ENCODE data around the gene SCYGR3. TPM values are rescaled to one million over a fixed set of nuclear protein-coding genes. Genes with fewer than 3 reads are reported as not detected.

SCYGR3 gene
- total and polyA plus RNA-seq, 7 donors: not detected

DNA sequence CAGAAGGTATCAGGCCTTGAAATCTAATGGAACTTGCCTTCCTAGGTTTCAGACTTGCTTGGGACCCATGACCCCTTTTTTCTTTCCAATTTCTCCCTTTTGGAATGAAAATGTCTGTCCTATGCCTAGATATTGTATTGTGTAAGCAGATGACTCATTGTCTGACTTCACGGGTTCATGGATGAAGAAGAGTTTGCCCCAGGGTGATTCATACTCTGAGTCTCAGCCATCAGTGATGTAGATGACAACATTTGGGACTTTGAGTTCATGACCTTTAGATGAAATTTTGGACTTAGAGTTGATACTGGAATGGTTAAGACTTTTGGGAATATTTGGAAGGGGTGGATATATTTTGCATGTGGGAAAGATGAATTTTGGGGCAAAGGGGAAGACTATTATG is 40.8 kb upstream of the SCYGR3 start:
- no peak for DNase-seq
- no peak overlapping the region for H3K4me3 ChIP-seq
- no peak for TF ChIP-seq EP300 (IDR thresholded peaks at IDR 0.05)
- TF ChIP-seq POLR2AphosphoS5 (IDR thresholded peaks at IDR 0.05): peak in 2 of 4 donors; percentile 24 to 51
- no peaks in the 10 kb centered on the region for H3K27me3 ChIP-seq
- H3K9me3 ChIP-seq: no peaks in the 10 kb centered on the region
- WGBS, 2 donors: 30 to 33% methylated on average over 1 of the region's 1 CpG
- intact Hi-C loops (cut with DNase I): loop anchor here (10.0 kb wide), 1 partner anchor 181 kb away; the partner anchor contains the start of gene AGFG1
- no peaks in the 10 kb centered on the region for H3K36me3 ChIP-seq
- peak overlapping the region in 1 of 4 donors; percentile 30 for H3K27ac ChIP-seq
- H3K4me1 ChIP-seq: no peaks in the 10 kb centered on the region

GRCh38 chr2:227654426-227654825 is 39.8 kb upstream of the SCYGR3 start:
- no peaks in the 10 kb centered on the region for H3K9me3 ChIP-seq
- no peak overlapping the region for H3K4me3 ChIP-seq
- no peaks in the 10 kb centered on the region for H3K36me3 ChIP-seq
- WGBS, 2 donors: 62 to 92% methylated on average over 1 of the region's 1 CpG
- H3K4me1 ChIP-seq: no peaks in the 10 kb centered on the region
- TF ChIP-seq CTCF (IDR thresholded peaks at IDR 0.05) (no peak), POLR2A (IDR thresholded peaks at IDR 0.05) (no peak), EP300 (IDR thresholded peaks at IDR 0.05) (no peak), POLR2AphosphoS5 (IDR thresholded peaks at IDR 0.05) (no peak)
- intact Hi-C loops (cut with DNase I): loop anchor here (10.0 kb wide), 1 partner anchor 180 kb away; the partner anchor contains the start of gene AGFG1
- no peak for DNase-seq
- no peak overlapping the region for H3K27ac ChIP-seq
- no peaks in the 10 kb centered on the region for H3K27me3 ChIP-seq

DNA sequence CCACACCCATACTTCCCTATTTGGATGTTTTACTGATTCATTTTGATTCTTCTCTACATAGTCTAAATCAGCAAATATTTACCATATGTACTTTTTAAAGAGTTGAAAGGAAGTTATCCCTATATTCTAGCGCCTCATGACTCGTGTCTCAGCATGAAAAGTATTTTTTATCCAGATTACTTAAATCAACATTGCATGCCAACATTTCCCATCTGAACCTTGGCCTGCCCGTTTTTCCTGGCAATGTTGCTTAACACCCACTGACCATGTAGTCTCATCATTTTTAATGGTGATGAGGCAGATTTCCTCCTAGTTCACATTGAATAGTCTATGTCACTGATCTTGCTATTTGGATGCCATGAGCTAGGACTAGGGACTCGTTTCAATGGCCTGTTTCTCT is 38.8 kb upstream of the SCYGR3 start:
- Histone ChIP-seq H3K4me3 (no peak overlapping the region), H3K27ac (no peak overlapping the region), H3K36me3 (no peaks in the 10 kb centered on the region), H3K4me1 (no peaks in the 10 kb centered on the region), H3K9me3 (no peaks in the 10 kb centered on the region), H3K27me3 (no peaks in the 10 kb centered on the region)
- DNase-seq: no peak
- intact Hi-C loops (cut with DNase I): loop anchor here (10.0 kb wide), 1 partner anchor 179 kb away; the partner anchor contains the start of gene AGFG1
- TF ChIP-seq CTCF (IDR thresholded peaks at IDR 0.05) (no peak), POLR2A (IDR thresholded peaks at IDR 0.05) (no peak), EP300 (IDR thresholded peaks at IDR 0.05) (no peak), POLR2AphosphoS5 (IDR thresholded peaks at IDR 0.05) (no peak)
- 19 to 51% methylated on average over 4 of the region's 4 CpGs for WGBS, 2 donors

DNA sequence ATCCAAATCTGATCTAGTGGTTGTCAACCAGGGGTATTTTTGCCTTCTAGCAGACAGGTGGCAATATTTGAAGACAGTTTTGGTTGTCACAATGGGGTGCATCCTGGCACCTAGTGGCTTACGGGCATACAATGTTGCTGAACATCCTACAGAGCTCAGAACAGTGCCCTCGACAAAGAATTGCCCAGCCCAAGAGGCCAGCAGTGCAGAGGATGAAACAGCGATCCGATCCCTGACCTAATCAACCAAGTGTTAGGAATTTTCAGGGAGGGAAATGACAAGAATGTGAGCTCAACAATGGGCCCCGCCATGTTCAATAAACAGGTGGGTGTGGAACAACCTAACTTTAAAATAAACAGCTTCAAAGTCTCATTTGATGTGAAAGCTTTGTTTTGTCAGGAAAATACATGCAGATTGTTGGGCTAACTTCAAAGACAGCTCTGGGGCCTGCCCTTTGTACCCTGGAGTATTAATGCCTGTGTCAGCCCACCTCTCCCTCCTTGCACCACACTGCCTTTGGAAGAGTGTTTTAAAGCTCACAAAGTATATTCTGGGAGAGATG is 29.4 kb upstream of the SCYGR3 start:
- no peaks in the 10 kb centered on the region for H3K27me3 ChIP-seq
- 62 to 77% methylated on average over 5 of the region's 5 CpGs for WGBS, 2 donors
- DNase-seq: no peak
- no peak for TF ChIP-seq CTCF (IDR thresholded peaks at IDR 0.05)
- no peak for TF ChIP-seq POLR2A (IDR thresholded peaks at IDR 0.05)
- TF ChIP-seq EP300 (IDR thresholded peaks at IDR 0.05): no peak
- no peak for TF ChIP-seq POLR2AphosphoS5 (IDR thresholded peaks at IDR 0.05)
- H3K4me1 ChIP-seq: no peaks in the 10 kb centered on the region
- intact Hi-C loops (cut with DNase I): no loop called here
- no peak overlapping the region for H3K4me3 ChIP-seq
- no peaks in the 10 kb centered on the region for H3K9me3 ChIP-seq
- no peak overlapping the region for H3K27ac ChIP-seq
- no peaks in the 10 kb centered on the region for H3K36me3 ChIP-seq

DNA sequence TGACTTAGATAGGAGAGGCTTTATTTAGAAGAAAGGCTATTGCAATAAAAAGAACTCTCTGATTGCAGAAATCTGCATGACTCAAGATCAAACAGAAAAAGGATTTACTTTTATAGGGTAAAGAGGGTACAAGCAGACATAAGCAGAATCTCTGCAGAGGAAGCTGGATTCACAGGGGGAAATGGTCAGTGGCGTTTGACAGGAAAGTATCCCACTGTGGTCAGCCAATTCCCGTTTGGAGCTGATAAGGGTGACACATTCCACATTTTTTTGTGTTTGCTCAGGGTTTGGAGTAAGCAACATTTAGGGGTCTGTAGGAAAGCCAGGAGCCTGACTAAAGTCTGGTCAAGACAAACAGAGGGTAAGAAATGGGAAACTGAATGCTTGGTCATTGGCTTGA is 28.0 kb upstream of the SCYGR3 start:
- DNase-seq: no peak
- intact Hi-C loops (cut with DNase I): no loop called here
- TF ChIP-seq CTCF (IDR thresholded peaks at IDR 0.05) (no peak), POLR2AphosphoS5 (IDR thresholded peaks at IDR 0.05) (no peak), POLR2A (IDR thresholded peaks at IDR 0.05) (no peak), EP300 (IDR thresholded peaks at IDR 0.05) (no peak)
- no peaks in the 10 kb centered on the region for H3K4me1 ChIP-seq
- H3K27ac ChIP-seq: no peak overlapping the region
- H3K9me3 ChIP-seq: no peaks in the 10 kb centered on the region
- 57% methylated on average over 2 of the region's 2 CpGs for WGBS, 2 donors
- no peaks in the 10 kb centered on the region for H3K27me3 ChIP-seq
- no peak overlapping the region for H3K4me3 ChIP-seq
- no peaks in the 10 kb centered on the region for H3K36me3 ChIP-seq

All from sigmoid colon (tissue), 7 donors.